ENCODE results near the gene SCLY. TPM values are rescaled to one million over a fixed set of nuclear protein-coding genes. Genes with fewer than 3 reads are reported as not detected.

The SCLY gene
- total and polyA plus RNA-seq, 2 of the 8 experiments (the other 6 are each of a cell fraction or from before 2014, with no cell fraction given) = 79.0 to 79.5 TPM

DNA sequence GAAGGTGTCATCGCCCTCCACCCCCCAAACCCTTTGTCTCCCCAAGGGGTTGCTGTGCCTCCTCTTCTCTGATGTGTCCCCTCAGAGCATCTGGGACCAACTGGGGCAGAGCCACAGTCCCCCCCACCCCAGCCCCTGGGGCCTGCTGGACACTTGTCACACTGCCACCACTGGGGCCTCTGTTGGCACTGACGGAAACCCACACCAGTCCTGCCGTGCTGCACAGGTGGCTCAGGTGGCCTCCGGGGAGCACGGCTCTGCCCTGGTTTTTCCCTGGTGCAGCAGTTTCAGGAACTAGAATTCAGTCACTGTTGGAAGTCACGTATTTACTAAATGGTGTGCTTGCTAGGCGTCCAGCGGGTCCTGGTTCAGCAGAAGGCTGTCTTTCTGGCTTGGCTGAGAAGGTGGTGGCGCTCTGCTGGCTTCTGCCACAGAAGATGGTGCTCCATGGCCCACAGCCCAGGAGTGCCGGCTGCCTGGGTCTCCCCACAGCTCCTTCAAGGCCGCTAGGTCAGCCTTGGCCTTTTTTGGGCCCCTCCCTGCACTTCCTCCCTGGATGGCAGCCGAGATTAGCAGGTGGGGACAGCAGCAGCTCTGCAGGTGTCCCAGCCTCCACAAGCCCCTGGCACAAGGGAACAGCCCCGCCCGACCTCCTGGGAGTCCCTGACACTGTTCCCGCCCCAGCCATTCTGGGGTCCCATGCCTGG, 59.1 kb downstream of the SCLY start (continued):
- TF ChIP-seq RAD21 (IDR thresholded peaks at IDR 0.05 in 1 of 2, conservative IDR thresholded peaks at IDR 0.05 in 1 of 2; ENCODE audit: low read depth in 2 of 2, low read length in 2 of 2) = no peak
- TF ChIP-seq CREB1 (IDR thresholded peaks at IDR 0.05) = no peak
- no peak for TF ChIP-seq TAF1 (IDR thresholded peaks at IDR 0.05; ENCODE audit: low read depth, low read length)
